Neural progenitor cell (in vitro differentiated cells): ENCODE data around the gene ILKAP. TPM values are rescaled to one million over a fixed set of nuclear protein-coding genes. Genes with fewer than 3 reads are reported as not detected.

Source experiments
- DNase-seq: peaks from one replicate; pipeline ENCODE4 v3.0.0-alpha.2; 2016; ENCODE audit warnings: low spot score
- H2AFZ ChIP-seq: fragments of 200-600 bp; sonication (generic); replicated peaks from 2 replicates; pipeline ENCODE4 v1.6.1; 2016; ENCODE audit warnings: antibody characterized with exemption
- H3F3A ChIP-seq: fragments of 200-600 bp; sonication (generic); 2 replicates; pipeline ENCODE4 v1.6.1; 2016; ENCODE audit warnings: antibody characterized with exemption, low read depth
- H3K27ac ChIP-seq: fragments of 200-600 bp; sonication (generic); 2 replicates; pipeline ENCODE4 v1.5.1; 2016; ENCODE audit warnings: mild to moderate bottlenecking
- H3K27me3 ChIP-seq: fragments of 200-600 bp; sonication (generic); 2 replicates; pipeline ENCODE4 v1.6.1; 2016; ENCODE audit warnings: mild to moderate bottlenecking, moderate library complexity
- H3K36me3 ChIP-seq: fragments of 200-600 bp; sonication (generic); 2 replicates; pipeline ENCODE4 v1.5.1; 2016
- H3K4me1 ChIP-seq: fragments of 200-600 bp; sonication (generic); 2 replicates; pipeline ENCODE4 v1.6.1; 2016; ENCODE audit warnings: mixed run types
- H3K4me2 ChIP-seq: fragments of 200-600 bp; sonication (generic); 2 replicates; pipeline ENCODE4 v1.6.1; 2016
- H3K4me3 ChIP-seq: fragments of 200-600 bp; sonication (generic); 2 replicates; pipeline ENCODE4 v1.5.1; 2016
- H3K79me2 ChIP-seq: fragments of 200-600 bp; sonication (generic); 2 replicates; pipeline ENCODE4 v1.6.1; 2016; ENCODE audit warnings: low read depth
- H3K9ac ChIP-seq: fragments of 200-600 bp; sonication (generic); 2 replicates; pipeline ENCODE4 v1.6.1; 2016
- H3K9me3 ChIP-seq: fragments of 200-600 bp; sonication (generic); 2 replicates; pipeline ENCODE4 v1.5.1; 2016; ENCODE audit warnings: low read depth
- H4K20me1 ChIP-seq: fragments of 200-600 bp; sonication (generic); 2 replicates; pipeline ENCODE4 v1.6.1; 2016; ENCODE audit warnings: low read depth
- H3K27ac Mint-ChIP-seq: 3 replicates; pipeline ENCODE4 v1.8.0; 2021; ENCODE audit warnings: mixed read lengths
- H3K27me3 Mint-ChIP-seq: 2 replicates; pipeline ENCODE4 v1.8.0; 2022; ENCODE audit warnings: low read depth, mild to moderate bottlenecking, inconsistent platforms, moderate library complexity, mixed read lengths; ENCODE audit not compliant: insufficient read depth
- H3K36me3 Mint-ChIP-seq: 3 replicates; pipeline ENCODE4 v1.8.0; 2021; ENCODE audit warnings: mixed read lengths
- H3K4me1 Mint-ChIP-seq: 3 replicates; pipeline ENCODE4 v1.8.0; 2021; ENCODE audit warnings: mixed read lengths
- H3K4me3 Mint-ChIP-seq: 3 replicates; pipeline ENCODE4 v1.8.0; 2021; ENCODE audit warnings: mild to moderate bottlenecking, moderate library complexity, mixed read lengths
- H3K9me3 Mint-ChIP-seq: 3 replicates; pipeline ENCODE4 v1.8.0; 2020; ENCODE audit warnings: mixed read lengths
- EZH2 ChIP-seq: fragments of 200-600 bp; sonication (generic); IDR thresholded peaks from 2 replicates; pipeline ENCODE4 v1.6.1; 2017; ENCODE audit warnings: antibody characterized with exemption, mild to moderate bottlenecking, moderate library complexity
- EZH2phosphoT487 ChIP-seq: fragments of 200-600 bp; sonication (generic); IDR thresholded peaks from 2 replicates; pipeline ENCODE4 v1.6.1; 2017; ENCODE audit warnings: antibody characterized with exemption
- total RNA-seq: library from RNA; depleted of rRNA; stranded (reverse); fragments of >200 nt; gene quantifications from 2 replicates; pipeline ENCODE4 v1.2.3, GENCODE V29; 2015; ENCODE audit warnings: low replicate concordance
- TF ChIP-seq, protein P1 (sequence below): fragments of 200-600 bp; sonication (generic); IDR thresholded peaks from 2 replicates; pipeline ENCODE4 v1.5.1; 2017; ENCODE audit warnings: antibody characterized with exemption, mild to moderate bottlenecking

ILKAP gene
- total RNA-seq, 1 donor from 2014 or later: 19.0 TPM

DNA sequence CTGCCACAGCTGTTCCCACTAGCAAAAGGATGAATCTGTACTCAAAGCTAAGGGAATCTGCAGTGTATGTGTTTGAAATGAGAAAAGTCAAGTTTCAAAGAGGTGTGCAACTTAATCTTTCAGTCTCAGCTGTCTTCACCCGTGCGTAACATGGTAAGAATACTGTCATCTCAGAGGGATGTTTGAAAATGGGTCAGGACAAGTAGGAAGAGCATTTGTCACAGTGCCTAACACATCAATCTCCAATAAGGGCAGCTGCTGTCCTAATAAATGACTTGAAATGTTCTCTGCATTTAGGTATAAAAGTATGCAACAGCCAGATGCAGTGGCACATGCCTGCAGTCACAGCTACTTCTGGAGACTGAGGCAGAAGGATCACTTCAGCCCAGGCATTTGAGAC lies 13.1 kb downstream of the ILKAP start:
- H3K9ac ChIP-seq: no peak overlapping the region
- TF ChIP-seq EZH2phosphoT487 (no peak), EZH2 (no peak)
- TF ChIP-seq, protein P1, sequence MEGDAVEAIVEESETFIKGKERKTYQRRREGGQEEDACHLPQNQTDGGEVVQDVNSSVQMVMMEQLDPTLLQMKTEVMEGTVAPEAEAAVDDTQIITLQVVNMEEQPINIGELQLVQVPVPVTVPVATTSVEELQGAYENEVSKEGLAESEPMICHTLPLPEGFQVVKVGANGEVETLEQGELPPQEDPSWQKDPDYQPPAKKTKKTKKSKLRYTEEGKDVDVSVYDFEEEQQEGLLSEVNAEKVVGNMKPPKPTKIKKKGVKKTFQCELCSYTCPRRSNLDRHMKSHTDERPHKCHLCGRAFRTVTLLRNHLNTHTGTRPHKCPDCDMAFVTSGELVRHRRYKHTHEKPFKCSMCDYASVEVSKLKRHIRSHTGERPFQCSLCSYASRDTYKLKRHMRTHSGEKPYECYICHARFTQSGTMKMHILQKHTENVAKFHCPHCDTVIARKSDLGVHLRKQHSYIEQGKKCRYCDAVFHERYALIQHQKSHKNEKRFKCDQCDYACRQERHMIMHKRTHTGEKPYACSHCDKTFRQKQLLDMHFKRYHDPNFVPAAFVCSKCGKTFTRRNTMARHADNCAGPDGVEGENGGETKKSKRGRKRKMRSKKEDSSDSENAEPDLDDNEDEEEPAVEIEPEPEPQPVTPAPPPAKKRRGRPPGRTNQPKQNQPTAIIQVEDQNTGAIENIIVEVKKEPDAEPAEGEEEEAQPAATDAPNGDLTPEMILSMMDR: no peak
- no peak overlapping the region for H3K4me2 ChIP-seq
- peaks cover 8% of the 10 kb centered on the region for H3K36me3 ChIP-seq
- peaks cover 10% of the 10 kb centered on the region for H3K79me2 ChIP-seq
- no peaks in the 10 kb centered on the region for H3K9me3 ChIP-seq
- H3K4me1 Mint-ChIP-seq: peaks cover 12% of the 10 kb centered on the region
- no peaks in the 10 kb centered on the region for H3K27me3 ChIP-seq
- H3K27ac Mint-ChIP-seq: no peak overlapping the region
- no peak for DNase-seq
- peaks cover 31% of the 10 kb centered on the region for H3K36me3 Mint-ChIP-seq
- H2AFZ ChIP-seq: no peak overlapping the region
- H3K4me3 ChIP-seq: no peak overlapping the region
- no peaks in the 10 kb centered on the region for H3K4me1 ChIP-seq
- no peaks in the 10 kb centered on the region for H3F3A ChIP-seq
- H3K27me3 Mint-ChIP-seq: peaks cover 2% of the 10 kb centered on the region
- no peak overlapping the region for H3K27ac ChIP-seq
- peaks cover 8% of the 10 kb centered on the region for H4K20me1 ChIP-seq
- H3K4me3 Mint-ChIP-seq: no peak overlapping the region
- H3K9me3 Mint-ChIP-seq: no peaks in the 10 kb centered on the region

DNA sequence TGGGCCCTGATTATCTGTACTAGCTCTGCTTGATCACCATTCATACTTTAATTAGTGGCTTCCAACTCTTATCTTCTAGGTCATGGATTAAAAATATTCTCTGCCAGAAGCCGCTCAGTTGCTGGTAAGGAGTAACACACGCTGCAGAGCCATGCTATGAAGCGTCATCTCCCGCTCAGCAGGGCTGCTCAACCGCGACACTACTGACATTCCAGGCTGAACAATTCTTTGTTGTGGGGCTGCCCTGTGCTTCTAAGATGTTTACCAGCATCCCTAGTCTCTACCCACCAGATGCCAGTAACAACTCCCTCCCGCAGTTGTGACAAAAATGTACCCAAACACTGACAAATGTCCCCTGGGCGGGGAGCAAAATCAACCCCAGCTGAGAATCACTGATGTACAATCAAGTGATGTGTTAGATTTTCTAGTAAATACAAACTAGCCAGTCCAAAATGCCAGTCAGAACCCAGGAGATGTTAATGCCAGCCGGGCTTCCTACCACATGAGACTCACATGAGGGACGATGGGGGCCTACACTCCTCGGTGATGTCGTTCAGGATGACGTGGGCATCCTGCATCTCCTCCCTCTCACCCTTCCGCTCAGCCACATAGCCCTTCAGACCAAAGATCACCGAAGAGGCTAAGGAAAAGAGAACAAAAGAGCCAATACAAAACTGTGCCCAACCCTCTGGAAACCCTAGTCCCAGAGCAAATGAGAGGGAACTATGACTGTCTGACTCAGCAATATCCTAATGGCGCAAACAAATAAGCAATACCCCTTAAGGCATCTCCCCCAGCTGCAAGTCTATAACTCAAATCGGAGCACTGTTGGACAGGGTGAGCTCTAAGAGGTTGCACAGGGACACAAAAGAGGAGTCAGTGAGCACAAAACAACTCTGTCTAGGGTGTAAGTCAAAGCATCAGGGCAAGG lies 15.6 kb downstream of the ILKAP start:
- Histone ChIP-seq H3F3A (no peaks in the 10 kb centered on the region), H3K36me3 (peaks cover 14% of the 10 kb centered on the region), H3K27me3 (no peaks in the 10 kb centered on the region), H2AFZ (no peak overlapping the region), H3K9ac (no peak overlapping the region), H4K20me1 (peaks cover 4% of the 10 kb centered on the region), H3K4me2 (no peak overlapping the region), H3K4me1 (no peaks in the 10 kb centered on the region), H3K4me3 (no peak overlapping the region), H3K9me3 (no peaks in the 10 kb centered on the region), H3K79me2 (no peaks in the 10 kb centered on the region), H3K27ac (no peak overlapping the region)
- Mint-ChIP-seq H3K36me3 (peaks cover 38% of the 10 kb centered on the region), H3K9me3 (no peaks in the 10 kb centered on the region), H3K27me3 (peaks cover 2% of the 10 kb centered on the region), H3K27ac (peak overlapping the region; percentile 39), H3K4me1 (peaks cover 11% of the 10 kb centered on the region), H3K4me3 (no peak overlapping the region)
- TF ChIP-seq, protein P1: no peak
- TF ChIP-seq EZH2 (no peak), EZH2phosphoT487 (no peak)
- DNase-seq: no peak

DNA sequence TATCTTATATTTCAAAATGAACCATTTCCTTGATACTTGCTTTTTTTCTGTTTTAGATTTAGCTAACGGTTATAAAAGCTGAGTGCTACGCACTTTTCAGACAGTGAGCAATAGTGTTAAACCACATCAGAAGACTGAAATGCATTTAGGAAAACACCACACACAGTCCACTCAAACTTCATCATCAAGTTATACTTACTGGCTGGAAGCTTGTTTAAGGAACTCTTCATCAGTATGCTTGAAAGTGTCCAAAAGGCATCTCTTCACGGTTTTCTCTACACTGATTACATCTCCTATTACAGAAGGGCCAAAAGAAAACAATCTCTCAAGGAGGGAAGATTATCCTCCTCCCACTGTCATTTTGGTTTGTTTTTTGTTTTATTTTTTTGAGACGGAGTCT lies 19.7 kb downstream of the ILKAP start:
- DNase-seq: no peak
- peaks cover 11% of the 10 kb centered on the region for H3K4me1 Mint-ChIP-seq
- no peaks in the 10 kb centered on the region for H3K79me2 ChIP-seq
- H3K27me3 Mint-ChIP-seq: no peaks in the 10 kb centered on the region
- no peak overlapping the region for H3K27ac Mint-ChIP-seq
- no peak overlapping the region for H3K4me3 Mint-ChIP-seq
- no peak overlapping the region for H2AFZ ChIP-seq
- no peaks in the 10 kb centered on the region for H3K27me3 ChIP-seq
- H3K36me3 ChIP-seq: peaks cover 8% of the 10 kb centered on the region
- no peak overlapping the region for H3K9ac ChIP-seq
- no peaks in the 10 kb centered on the region for H3K4me1 ChIP-seq
- no peak overlapping the region for H3K4me2 ChIP-seq
- H3F3A ChIP-seq: no peaks in the 10 kb centered on the region
- no peak overlapping the region for H3K4me3 ChIP-seq
- no peaks in the 10 kb centered on the region for H3K9me3 ChIP-seq
- TF ChIP-seq EZH2 (no peak), EZH2phosphoT487 (no peak)
- TF ChIP-seq, protein P1: no peak
- no peaks in the 10 kb centered on the region for H3K9me3 Mint-ChIP-seq
- H3K36me3 Mint-ChIP-seq: peaks cover 48% of the 10 kb centered on the region
- H3K27ac ChIP-seq: no peak overlapping the region
- peaks cover 4% of the 10 kb centered on the region for H4K20me1 ChIP-seq
